ENCODE data around the gene HOXA2.

- TF ChIP-seq CTCF (IDR thresholded peaks at IDR 0.05), result no peak
- no peak for TF ChIP-seq POLR2A (IDR thresholded peaks at IDR 0.05)
Observed at GRCh38 chr7:27128776-27129728, 26.6 kb upstream of the HOXA2 start.
